ENCODE measurements around the gene NOL11. TPM values are rescaled to one million over a fixed set of nuclear protein-coding genes. Genes with fewer than 3 reads are reported as not detected.

NOL11 gene
- total RNA-seq, 1 experiment from 2014 or later = 38.2 TPM

DNA sequence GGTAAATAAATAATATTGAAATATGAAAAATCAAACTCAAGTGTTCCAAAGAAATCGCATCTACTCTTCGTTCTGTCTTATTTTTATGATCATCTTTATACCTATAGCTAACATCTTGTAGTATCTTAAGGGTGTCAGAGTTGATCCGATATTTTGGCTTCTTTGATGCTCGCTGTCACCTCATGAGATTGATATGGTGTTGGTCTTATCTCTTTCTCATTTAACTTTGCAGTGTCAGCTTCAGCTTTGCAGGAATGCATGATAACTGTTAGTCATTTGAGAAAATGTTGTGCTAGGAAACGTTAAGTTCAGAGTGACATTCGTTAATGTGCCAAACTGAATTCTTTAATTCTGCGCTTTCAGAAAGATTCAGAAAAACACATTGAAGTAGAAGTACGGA, 19.4 kb downstream of the NOL11 start:
- no peaks in the 10 kb centered on the region for H3K9me3 ChIP-seq (ENCODE audit: insufficient read depth, low read depth)
- no peaks in the 10 kb centered on the region for H3F3A ChIP-seq (ENCODE audit: insufficient read depth, low read depth)
- no peak overlapping the region for H2AFZ ChIP-seq
- POLR2A ChIA-PET (ENCODE audit: unreplicated experiment) = no interaction called here
- H3K4me2 ChIP-seq = no peak overlapping the region
- peaks cover 61% of the 10 kb centered on the region for H3K36me3 ChIP-seq (ENCODE audit: low read depth)
- peaks cover 12% of the 10 kb centered on the region; the same call in 1 of the 2 replicates for H4K20me1 ChIP-seq (ENCODE audit: insufficient read depth)
- CTCF ChIA-PET = no interaction called here
- H3K27ac ChIP-seq = no peak overlapping the region
- intact Hi-C loops (cut with micrococcal nuclease; ENCODE audit: unreplicated experiment) = no loop called here
- no TSS peak for BruUV-seq (replicated peaks)
- DNase-seq = no peak
- H3K27me3 ChIP-seq (ENCODE audit: insufficient read depth, low read depth) = no peaks in the 10 kb centered on the region
- no peaks in the 10 kb centered on the region for H3K4me1 ChIP-seq (replicated peaks; ENCODE audit: insufficient read depth)
- H3K79me2 ChIP-seq (ENCODE audit: low read depth) = 0 out of 2 replicates have a peak, but pooled peaks cover 6% of the 10 kb centered on the region
- no peak for TF ChIP-seq EZH2 (IDR thresholded peaks at IDR 0.05; ENCODE audit: low read depth)
- TF ChIP-seq, protein P1, sequence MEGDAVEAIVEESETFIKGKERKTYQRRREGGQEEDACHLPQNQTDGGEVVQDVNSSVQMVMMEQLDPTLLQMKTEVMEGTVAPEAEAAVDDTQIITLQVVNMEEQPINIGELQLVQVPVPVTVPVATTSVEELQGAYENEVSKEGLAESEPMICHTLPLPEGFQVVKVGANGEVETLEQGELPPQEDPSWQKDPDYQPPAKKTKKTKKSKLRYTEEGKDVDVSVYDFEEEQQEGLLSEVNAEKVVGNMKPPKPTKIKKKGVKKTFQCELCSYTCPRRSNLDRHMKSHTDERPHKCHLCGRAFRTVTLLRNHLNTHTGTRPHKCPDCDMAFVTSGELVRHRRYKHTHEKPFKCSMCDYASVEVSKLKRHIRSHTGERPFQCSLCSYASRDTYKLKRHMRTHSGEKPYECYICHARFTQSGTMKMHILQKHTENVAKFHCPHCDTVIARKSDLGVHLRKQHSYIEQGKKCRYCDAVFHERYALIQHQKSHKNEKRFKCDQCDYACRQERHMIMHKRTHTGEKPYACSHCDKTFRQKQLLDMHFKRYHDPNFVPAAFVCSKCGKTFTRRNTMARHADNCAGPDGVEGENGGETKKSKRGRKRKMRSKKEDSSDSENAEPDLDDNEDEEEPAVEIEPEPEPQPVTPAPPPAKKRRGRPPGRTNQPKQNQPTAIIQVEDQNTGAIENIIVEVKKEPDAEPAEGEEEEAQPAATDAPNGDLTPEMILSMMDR (conservative IDR thresholded peaks at IDR 0.05) = no peak
- no peaks in the 10 kb centered on the region for H3K9me2 ChIP-seq (ENCODE audit: insufficient read depth)
- H3K4me3 ChIP-seq = no peak overlapping the region

GRCh38 chr17:67742025-67742424, 24.3 kb downstream of the NOL11 start:
- ChIA-PET POLR2A (ENCODE audit: unreplicated experiment) (no interaction called here), CTCF (no interaction called here)
- Histone ChIP-seq H3K9me2 (ENCODE audit: insufficient read depth) (no peaks in the 10 kb centered on the region), H3K79me2 (ENCODE audit: low read depth) (no peaks in the 10 kb centered on the region), H4K20me1 (ENCODE audit: insufficient read depth) (0 out of 2 replicates have a peak, but pooled peaks cover 5% of the 10 kb centered on the region), H2AFZ (no peak overlapping the region), H3K4me2 (no peak overlapping the region), H3K4me3 (no peak overlapping the region), H3K27ac (no peak overlapping the region), H3F3A (ENCODE audit: insufficient read depth, low read depth) (0 out of 2 replicates have a peak, but pooled peaks cover 2% of the 10 kb centered on the region), H3K36me3 (ENCODE audit: low read depth) (peaks cover 44% of the 10 kb centered on the region), H3K9me3 (ENCODE audit: insufficient read depth, low read depth) (no peaks in the 10 kb centered on the region), H3K27me3 (ENCODE audit: insufficient read depth, low read depth) (no peaks in the 10 kb centered on the region), H3K4me1 (replicated peaks; ENCODE audit: insufficient read depth) (no peaks in the 10 kb centered on the region)
- intact Hi-C loops (cut with micrococcal nuclease; ENCODE audit: unreplicated experiment) = no loop called here
- TF ChIP-seq, protein P1 (conservative IDR thresholded peaks at IDR 0.05) = no peak
- TF ChIP-seq EZH2 (IDR thresholded peaks at IDR 0.05; ENCODE audit: low read depth) = no peak
- DNase-seq = no peak
- no TSS peak for BruUV-seq (replicated peaks)

DNA sequence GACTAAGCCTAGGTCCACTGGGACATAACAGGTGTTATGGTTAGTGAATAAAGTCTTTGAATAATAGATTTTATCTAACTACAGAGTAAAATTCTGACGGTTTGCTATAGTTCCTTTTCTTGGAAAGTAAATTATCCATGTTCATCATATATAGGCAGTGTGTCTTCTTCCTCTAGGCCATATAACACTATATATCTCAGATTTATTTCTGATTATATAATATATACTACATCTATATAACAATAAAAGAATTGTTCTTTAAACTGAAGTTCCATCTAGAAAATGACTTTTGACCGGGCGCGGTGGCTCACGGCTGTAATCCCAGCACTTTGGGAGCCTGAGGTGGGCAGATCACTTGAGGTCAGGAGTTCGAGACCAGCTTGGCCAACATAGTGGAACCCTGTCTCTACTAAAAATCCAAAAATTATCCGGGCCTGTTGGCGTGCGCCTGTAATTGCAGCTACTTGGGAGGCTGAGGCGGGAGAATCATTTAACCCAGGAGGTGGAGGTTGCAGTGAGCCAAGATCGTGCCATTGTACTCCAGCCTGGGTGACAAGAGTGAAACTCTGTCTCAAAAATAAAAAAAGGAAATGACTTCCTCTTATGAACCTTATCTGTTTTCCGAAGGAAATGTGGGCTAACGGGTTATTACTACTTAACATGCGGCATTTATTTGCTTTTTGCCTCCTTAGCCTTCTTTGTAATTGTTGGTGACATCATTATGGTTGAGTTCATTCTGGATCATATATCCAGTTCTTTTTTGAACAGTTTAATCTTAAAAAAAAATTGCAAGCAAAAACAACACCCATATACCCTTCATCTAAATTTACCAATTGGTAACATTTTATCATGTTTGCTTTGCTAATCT, 29.2 kb downstream of the NOL11 start:
- CTCF ChIA-PET = no interaction called here
- no peak for TF ChIP-seq EZH2 (IDR thresholded peaks at IDR 0.05; ENCODE audit: low read depth)
- TF ChIP-seq, protein P1 (conservative IDR thresholded peaks at IDR 0.05) = no peak
- intact Hi-C loops (cut with micrococcal nuclease; ENCODE audit: unreplicated experiment) = no loop called here

More for the DNA sequence above, 29.2 kb downstream of the NOL11 start:
- no peak overlapping the region for H3K4me3 ChIP-seq
- no peak overlapping the region for H2AFZ ChIP-seq
- H3K9me2 ChIP-seq (ENCODE audit: insufficient read depth) = no peaks in the 10 kb centered on the region
- no peaks in the 10 kb centered on the region for H3K27me3 ChIP-seq (ENCODE audit: insufficient read depth, low read depth)
- no peak overlapping the region for H3K27ac ChIP-seq
- H3K4me1 ChIP-seq (replicated peaks; ENCODE audit: insufficient read depth) = no peaks in the 10 kb centered on the region
- H4K20me1 ChIP-seq (ENCODE audit: insufficient read depth) = no peaks in the 10 kb centered on the region
- BruUV-seq (replicated peaks) = no TSS peak
- no peak overlapping the region for H3K4me2 ChIP-seq
- DNase-seq = no peak
- peaks cover 26% of the 10 kb centered on the region for H3K36me3 ChIP-seq (ENCODE audit: low read depth)
- no peaks in the 10 kb centered on the region for H3K9me3 ChIP-seq (ENCODE audit: insufficient read depth, low read depth)
- no peaks in the 10 kb centered on the region for H3K79me2 ChIP-seq (ENCODE audit: low read depth)
- peaks cover 11% of the 10 kb centered on the region; the same call in 1 of the 2 replicates for H3F3A ChIP-seq (ENCODE audit: insufficient read depth, low read depth)
- POLR2A ChIA-PET (ENCODE audit: unreplicated experiment) = no interaction called here

All from PC-9 (cell line).